Neuronal stem cell (in vitro differentiated cells): ENCODE data around the gene TBKBP1.

Source experiments
- DNase-seq: peaks from one replicate; pipeline ENCODE4 v3.0.0-alpha.2; 2013; ENCODE audit warnings: low spot score
- H2AFZ ChIP-seq: one replicate; pipeline ENCODE4 v1.6.1; 2013; ENCODE audit warnings: mild to moderate bottlenecking, low read length, inconsistent platforms
- H2AK5ac ChIP-seq: 2 replicates; pipeline ENCODE4 v1.6.1; 2013; ENCODE audit warnings: low read depth, mild to moderate bottlenecking, inconsistent platforms, low read length, moderate library complexity, mixed read lengths
- H2BK120ac ChIP-seq: 2 replicates; pipeline ENCODE4 v1.6.1; 2013; ENCODE audit warnings: low read depth, mild to moderate bottlenecking, inconsistent platforms, low read length, moderate library complexity, mixed read lengths
- H2BK12ac ChIP-seq: one replicate; pipeline ENCODE4 v1.6.1; 2013; ENCODE audit warnings: low read length, inconsistent platforms
- H2BK15ac ChIP-seq: 2 replicates; pipeline ENCODE4 v1.6.1; 2013; ENCODE audit warnings: mild to moderate bottlenecking, low read length, inconsistent platforms, mixed read lengths
- H2BK5ac ChIP-seq: one replicate; pipeline ENCODE4 v1.6.1; 2013; ENCODE audit warnings: inconsistent platforms, mild to moderate bottlenecking, low read length, moderate library complexity
- H3K14ac ChIP-seq: one replicate; pipeline ENCODE4 v1.6.1; 2013; ENCODE audit warnings: low read length, inconsistent platforms
- H3K18ac ChIP-seq: 2 replicates; pipeline ENCODE4 v1.6.1; 2013; ENCODE audit warnings: low read length, inconsistent platforms
- H3K23ac ChIP-seq: 2 replicates; pipeline ENCODE4 v1.6.1; 2013; ENCODE audit warnings: low read depth, mild to moderate bottlenecking, mixed read lengths, low read length, inconsistent platforms; ENCODE audit not compliant: poor library complexity
- H3K27ac ChIP-seq: replicated peaks from 3 replicates; pipeline ENCODE4 v1.5.1; 2013; ENCODE audit warnings: low read length, inconsistent platforms
- H3K27me3 ChIP-seq, 3 experiments: 2 replicates each; pipeline ENCODE4 v1.6.1; 2013; ENCODE audit warnings: low read length in 3 of 3, mild to moderate bottlenecking in 2 of 3, inconsistent platforms in 1 of 3, low read depth in 1 of 3, mixed read lengths in 1 of 3, moderate library complexity in 1 of 3; ENCODE audit not compliant: control insufficient read depth in 3 of 3, insufficient read depth in 3 of 3
- H3K36me3 ChIP-seq, 2 donors: replicated peaks in 1 of 2; 2 replicates each; pipeline ENCODE4 v1.6.1; 2013; ENCODE audit warnings: low read length in 2 of 2; ENCODE audit not compliant: control insufficient read depth in 2 of 2, insufficient read depth in 2 of 2
- H3K4ac ChIP-seq: 2 replicates; pipeline ENCODE4 v1.6.1; 2013; ENCODE audit warnings: inconsistent platforms, mild to moderate bottlenecking, low read length, moderate library complexity
- H3K4me1 ChIP-seq, 2 donors: 1 replicate in 1 of 2; 2 replicates in 1 of 2; pipeline ENCODE4 v1.6.1; 2013; ENCODE audit warnings: low read length in 2 of 2, low read depth in 1 of 2; ENCODE audit not compliant: control insufficient read depth in 2 of 2, insufficient read depth in 1 of 2
- H3K4me2 ChIP-seq: one replicate; pipeline ENCODE4 v1.6.1; 2013; ENCODE audit warnings: mild to moderate bottlenecking, low read length, inconsistent platforms; ENCODE audit not compliant: insufficient read depth, poor library complexity, severe bottlenecking
- H3K4me3 ChIP-seq, 2 donors: 2 replicates each; pipeline ENCODE4 v1.5.1; 2013; ENCODE audit warnings: low read length in 2 of 2, mild to moderate bottlenecking in 2 of 2, inconsistent platforms in 1 of 2, moderate library complexity in 1 of 2
- H3K79me1 ChIP-seq: one replicate; pipeline ENCODE4 v1.6.1; 2013; ENCODE audit warnings: low read depth, mild to moderate bottlenecking, inconsistent platforms, low read length, moderate library complexity
- H3K9ac ChIP-seq: one replicate; pipeline ENCODE4 v1.6.1; 2013; ENCODE audit warnings: mild to moderate bottlenecking, low read depth, low read length, inconsistent platforms; ENCODE audit not compliant: poor library complexity
- H3K9me3 ChIP-seq, 2 donors: replicated peaks in 1 of 2; 2 replicates each; pipeline versions ENCODE3 to v1.6.1; 2013; ENCODE audit warnings: low read length in 2 of 2, mild to moderate bottlenecking in 2 of 2, inconsistent platforms in 1 of 2, low read depth in 1 of 2, mixed read lengths in 1 of 2, moderate library complexity in 1 of 2; ENCODE audit not compliant: control insufficient read depth in 2 of 2, insufficient read depth in 1 of 2
- H4K8ac ChIP-seq: one replicate; pipeline ENCODE4 v1.6.1; 2013; ENCODE audit warnings: low read depth, mild to moderate bottlenecking, inconsistent platforms, low read length, moderate library complexity
- H4K91ac ChIP-seq: one replicate; pipeline ENCODE4 v1.6.1; 2013; ENCODE audit warnings: low read length, low read depth, mild to moderate bottlenecking, inconsistent platforms; ENCODE audit not compliant: poor library complexity
- WGBS, 2 donors: extraction: QIAGEN DNeasy Blood & Tissue Kit; methylation state at CpG; one replicate each; pipeline ENCODE4 v1.1.7; 2013; ENCODE audit warnings: missing lambda C conversion rate in 2 of 2, mixed read lengths in 1 of 2; ENCODE audit not compliant: insufficient read length in 2 of 2, insufficient replicate concordance in 1 of 2; ENCODE audit errors: extremely low coverage in 2 of 2; 5-methylcytosine and 5-hydroxymethylcytosine counted together

The TBKBP1 gene

DNA sequence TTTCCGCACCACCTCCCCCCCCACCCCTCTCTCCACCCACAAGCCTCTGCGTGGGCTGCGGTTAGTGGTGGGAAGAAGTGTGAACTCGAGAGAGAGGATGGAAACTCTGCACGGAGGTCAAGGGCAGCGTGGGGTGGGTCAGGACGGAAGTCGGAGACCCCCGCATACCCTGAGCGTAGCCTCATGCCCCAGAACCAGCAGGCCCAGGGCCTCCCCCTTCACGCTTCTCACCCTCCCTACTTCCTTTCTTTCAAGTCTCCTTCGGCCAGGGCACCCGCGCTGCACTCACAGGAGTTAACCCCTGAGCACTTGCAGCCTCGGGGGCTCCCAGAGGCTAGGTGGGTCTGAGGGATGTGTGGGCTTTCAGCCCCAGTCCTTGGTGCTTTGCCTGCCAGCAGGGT, 9.2 kb downstream of the TBKBP1 start:
- Histone ChIP-seq H3K9me3 (no peaks in the 10 kb centered on the region), H3K4ac (no peak overlapping the region), H3K4me1 (peaks cover 13 to 23% of the 10 kb centered on the region in 2 donors), H3K14ac (no peak overlapping the region), H2BK5ac (peak overlapping the region; percentile 59), H3K27ac (no peak overlapping the region), H3K23ac (no peak overlapping the region), H4K91ac (no peak overlapping the region), H2AFZ (no peak overlapping the region), H2BK15ac (no peak overlapping the region), H3K9ac (no peak overlapping the region), H3K36me3 (peaks cover 5 to 25% of the 10 kb centered on the region in 2 donors), H3K4me2 (no peak overlapping the region), H3K4me3 (no peak overlapping the region), H4K8ac (no peak overlapping the region), H2AK5ac (no peak overlapping the region), H2BK12ac (no peak overlapping the region), H3K27me3 (peaks cover 0 to 3% (median 0%) of the 10 kb centered on the region in 3 experiments), H2BK120ac (no peak overlapping the region), H3K79me1 (no peaks in the 10 kb centered on the region), H3K18ac (peak overlapping the region; percentile 3)
- DNase-seq = no peak
- whole genome bisulfite sequencing, 2 donors = no CpG with 5 or more reads among the region's 15 CpGs

DNA sequence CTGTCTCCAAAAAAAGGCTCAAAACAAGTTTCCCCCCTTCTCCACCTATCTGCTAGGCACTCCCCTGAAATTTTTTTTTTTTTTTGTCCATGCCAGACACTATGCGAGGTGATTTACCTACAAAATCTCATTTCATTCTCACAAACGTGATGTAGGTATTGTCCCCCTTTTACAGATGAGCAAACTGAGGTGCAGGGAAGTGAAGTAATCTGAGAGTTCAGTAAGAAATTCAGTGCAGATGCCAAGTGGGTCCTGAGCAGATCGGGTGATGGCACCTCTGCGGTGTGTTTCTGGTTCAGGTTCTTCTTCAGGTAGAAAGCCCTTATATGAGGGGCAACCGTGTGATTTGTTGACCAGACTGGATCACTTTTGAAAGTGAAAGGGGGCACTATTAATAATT, 9.7 kb downstream of the TBKBP1 start:
- Histone ChIP-seq H3K27me3 (peaks cover 0 to 5% (median 0%) of the 10 kb centered on the region in 3 experiments), H3K4ac (no peak overlapping the region), H3K18ac (no peak overlapping the region), H3K4me1 (peaks cover 13 to 26% of the 10 kb centered on the region in 2 donors), H3K4me2 (no peak overlapping the region), H2AK5ac (no peak overlapping the region), H3K4me3 (no peak overlapping the region), H2BK120ac (no peak overlapping the region), H3K14ac (no peak overlapping the region), H2BK12ac (no peak overlapping the region), H3K9me3 (no peaks in the 10 kb centered on the region), H3K9ac (no peak overlapping the region), H2AFZ (no peak overlapping the region), H4K8ac (no peak overlapping the region), H4K91ac (no peak overlapping the region), H3K23ac (no peak overlapping the region), H3K79me1 (no peaks in the 10 kb centered on the region), H2BK5ac (no peak overlapping the region), H2BK15ac (no peak overlapping the region), H3K36me3 (peaks cover 5 to 25% of the 10 kb centered on the region in 2 donors), H3K27ac (no peak overlapping the region)
- DNase-seq = no peak
- WGBS, 2 donors = no CpG with 5 or more reads among the region's 5 CpGs

- Histone ChIP-seq H3K79me1 (no peaks in the 10 kb centered on the region), H3K27ac (no peak overlapping the region)
- DNase-seq = no peak
Measured at GRCh38 chr17:47704116-47704515, 10.2 kb downstream of the TBKBP1 start.

GRCh38 chr17:47704736-47705135, 10.8 kb downstream of the TBKBP1 start:
- Histone ChIP-seq H2BK120ac (no peak overlapping the region), H4K8ac (no peak overlapping the region), H2AFZ (no peak overlapping the region), H3K4me2 (no peak overlapping the region), H3K27ac (no peak overlapping the region), H2BK5ac (no peak overlapping the region), H3K4ac (no peak overlapping the region), H3K4me3 (no peak overlapping the region), H2AK5ac (no peak overlapping the region), H4K91ac (no peak overlapping the region), H3K18ac (no peak overlapping the region), H3K9me3 (no peaks in the 10 kb centered on the region), H3K4me1 (peaks cover 13 to 24% of the 10 kb centered on the region in 2 donors), H2BK15ac (no peak overlapping the region), H3K36me3 (peaks cover 5 to 23% of the 10 kb centered on the region in 2 donors), H3K79me1 (no peaks in the 10 kb centered on the region), H3K27me3 (peaks cover 0 to 8% (median 0%) of the 10 kb centered on the region in 3 experiments), H3K9ac (no peak overlapping the region), H3K23ac (no peak overlapping the region), H2BK12ac (no peak overlapping the region), H3K14ac (no peak overlapping the region)
- no CpG with 5 or more reads among the region's 6 CpGs for WGBS, 2 donors
- DNase-seq = no peak

More at GRCh38 chr17:47704116-47704515, 10.2 kb downstream of the TBKBP1 start:
- Histone ChIP-seq H4K8ac (no peak overlapping the region), H2BK12ac (no peak overlapping the region), H3K23ac (no peak overlapping the region), H3K18ac (no peak overlapping the region), H3K4me1 (peaks cover 13 to 24% of the 10 kb centered on the region in 2 donors), H3K27me3 (peaks cover 0 to 5% (median 0%) of the 10 kb centered on the region in 3 experiments), H2BK120ac (no peak overlapping the region), H3K4me3 (no peak overlapping the region), H3K36me3 (peaks cover 5 to 23% of the 10 kb centered on the region in 2 donors), H3K14ac (no peak overlapping the region), H3K9ac (no peak overlapping the region), H3K4ac (no peak overlapping the region), H2BK15ac (no peak overlapping the region), H3K4me2 (no peak overlapping the region), H3K9me3 (no peaks in the 10 kb centered on the region), H2BK5ac (no peak overlapping the region), H4K91ac (no peak overlapping the region), H2AK5ac (no peak overlapping the region), H2AFZ (no peak overlapping the region)
- no CpG with 5 or more reads among the region's 14 CpGs for WGBS, 2 donors
